Pancreas (tissue), 10 donors: ENCODE data around the gene SSTR1. TPM values are rescaled to one million over a fixed set of nuclear protein-coding genes. Genes with fewer than 3 reads are reported as not detected.

Experiments
- ATAC-seq, 4 donors: fragments of 200-7000 bp; cut with Tn5 transposase; one replicate each; pipeline versions ENCODE4 v1.8.0 to v1.9.1; 2020; ENCODE audit warnings: mild to moderate bottlenecking in 4 of 4, moderate library complexity in 4 of 4
- DNase-seq, 6 donors: peaks; one replicate each; pipeline ENCODE4 v3.0.0-alpha.2; 2020
- FAIRE-seq: peaks from 2 replicates; lab custom pipeline; 2012; peaks lifted over from hg19 to GRCh38; lab: Jason Lieb, UNC
- H3K27ac ChIP-seq, 4 donors: fragments of 200-600 bp; sonication (generic); 1 replicate in 3 of 4; 2 replicates in 1 of 4; pipeline versions ENCODE4 v1.5.0 to v1.8.0; 2020
- H3K27me3 ChIP-seq, 4 donors: fragments of 200-600 bp; one replicate each; pipeline ENCODE4 v1.8.0; 2021
- H3K36me3 ChIP-seq, 3 donors: fragments of 200-600 bp; sonication (generic) in 1 of 3; one replicate each; pipeline versions ENCODE4 v1.5.0 to v1.8.0; 2020 to 2021
- H3K4me1 ChIP-seq, 3 donors: fragments of 200-600 bp; one replicate each; pipeline ENCODE4 v1.8.0; 2021
- H3K4me3 ChIP-seq, 4 donors: fragments of 200-600 bp; sonication (generic) in 2 of 4; one replicate each; pipeline versions ENCODE4 v1.5.0 to v1.8.0; 2020 to 2021
- H3K9me3 ChIP-seq, 4 donors: fragments of 200-600 bp; one replicate each; pipeline ENCODE4 v1.8.0; 2021
- CTCF ChIP-seq, 4 donors: fragments of 200-600 bp; sonication (generic) in 3 of 4; IDR thresholded peaks; one replicate each; pipeline versions ENCODE4 v1.5.0 to v1.8.0; 2021; ENCODE audit warnings: antibody characterized with exemption in 4 of 4
- WGBS, 2 donors: extraction: QIAGEN DNeasy Blood & Tissue Kit; methylation state at CpG; one replicate each; pipeline ENCODE4 v1.1.7; 2013; 5-methylcytosine and 5-hydroxymethylcytosine counted together
- intact Hi-C, 3 donors: fragments of 100-400 bp; cut with DNase I; formaldehyde crosslinking; loops; one replicate each; pipeline versions ENCODE4 v1.11.1 to v1.14.2; 2022
- polyA plus RNA-seq, 2 donors: library from polyadenylated mRNA; stranded (reverse); fragments of 200-250 nt; gene quantifications; one replicate each; pipeline ENCODE4 v1.2.3, GENCODE V29; 2013
- total RNA-seq, 6 donors: library from RNA; stranded (reverse); fragmentation: NEBNext Ultra II Directional in 4 of 6; extraction: Animal tissue kit (Norgen Biotek cat#: 25700) in 4 of 6; gene quantifications; one replicate each; pipeline versions ENCODE4 v1.2.1 to v1.2.4, GENCODE V29; 2021 to 2023
- donor health status: healthy with polysubstance abuse.
- donor health status: DM: no; HTN: no; CAD: no; lungs with moderate emphysema.
- donor health status: DM: no; HTN: no; CAD: no.
- donor health status: control.
- donor health status: control.
- donor health status: Bipolar disorder and iron deficiency.
- donor health status: DM: yes; HTN: yes; CAD: no.
- donor health status: DM: no; HTN: no; CAD: no.
- donor health status: DM: no; HTN: no; CAD: no.
- donor health status: DM: yes; HTN: yes; CAD: no.

The SSTR1 gene
- total and polyA plus RNA-seq, 8 donors, result 0.95 to 8.1 (median 2.1) TPM

GRCh38 chr14:38253676-38254075, 46.0 kb downstream of the SSTR1 start:
- intact Hi-C loops, result no loop called here

GRCh38 chr14:38254571-38255407, 47.1 kb downstream of the SSTR1 start:
- WGBS, 2 donors, result 13 to 19% methylated on average over 44 of the region's 44 CpGs
- FAIRE-seq, result no peak
- ATAC-seq, result no peak
- Histone ChIP-seq H3K27ac (no peak overlapping the region), H3K36me3 (no peaks in the 10 kb centered on the region), H3K4me3 (peak overlapping the region in 2 of 4 donors; percentile 23 to 39), H3K4me1 (no peaks in the 10 kb centered on the region), H3K9me3 (no peaks in the 10 kb centered on the region), H3K27me3 (no peaks in the 10 kb centered on the region)
- intact Hi-C loops, result no loop called here
- no peak for TF ChIP-seq CTCF (IDR thresholded peaks at IDR 0.05)
- DNase-seq, result peak in 1 of 6 donors; percentile 52

More at GRCh38 chr14:38253676-38254075, 46.0 kb downstream of the SSTR1 start:
- Histone ChIP-seq H3K27ac (no peak overlapping the region), H3K4me1 (no peaks in the 10 kb centered on the region), H3K4me3 (no peak overlapping the region), H3K36me3 (no peaks in the 10 kb centered on the region), H3K27me3 (no peaks in the 10 kb centered on the region), H3K9me3 (no peaks in the 10 kb centered on the region)
- FAIRE-seq (no peak), ATAC-seq (no peak), DNase-seq (no peak)
- TF ChIP-seq CTCF (IDR thresholded peaks at IDR 0.05), result no peak
- 52 to 60% methylated on average over 4 of the region's 4 CpGs for WGBS, 2 donors

- WGBS, 2 donors, result 2 to 5% methylated on average over 27 to 29 of the region's 29 CpGs
- intact Hi-C loops, result no loop called here
- ATAC-seq, result peak; percentile 24 to 85 (median 60)
- no peaks in the 10 kb centered on the region for H3K4me1 ChIP-seq
- FAIRE-seq, result no peak
- H3K27me3 ChIP-seq, result no peaks in the 10 kb centered on the region
- peak in 3 of 6 donors; percentile 11 to 69 (median 63) for DNase-seq
- H3K4me3 ChIP-seq, result peak overlapping the region in 3 of 4 donors; percentile 3 to 39 (median 23)
- peak overlapping the region in 1 of 4 donors; percentile 33 for H3K27ac ChIP-seq
- no peaks in the 10 kb centered on the region for H3K9me3 ChIP-seq
- TF ChIP-seq CTCF (IDR thresholded peaks at IDR 0.05), result no peak
- no peaks in the 10 kb centered on the region for H3K36me3 ChIP-seq
Observed at GRCh38 chr14:38255408-38255672, 47.6 kb downstream of the SSTR1 start.

- no peak for TF ChIP-seq CTCF (IDR thresholded peaks at IDR 0.05)
- intact Hi-C loops, result no loop called here
- Histone ChIP-seq H3K27ac (peak within 1 kb of the TSS in 1 of 4 donors; percentile 33), H3K9me3 (no peaks in the 10 kb centered on the region), H3K4me1 (no peaks in the 10 kb centered on the region), H3K27me3 (no peaks in the 10 kb centered on the region), H3K36me3 (no peaks in the 10 kb centered on the region), H3K4me3 (peak within 1 kb of the TSS in 3 of 4 donors; percentile 3 to 39 (median 23))
- FAIRE-seq (no peak), ATAC-seq (peak; percentile 31 to 70 (median 64)), DNase-seq (peak in 3 of 6 donors; percentile 12 to 71 (median 61))
- WGBS, 2 donors, result 25 to 29% methylated on average over 68 of the region's 68 CpGs
Observed at GRCh38 chr14:38255673-38256532, 48.2 kb downstream of the SSTR1 start, which contains the start of gene CLEC14A. Gene CLEC14A (minus strand): TSS chr14:38256093. CDS start chr14:38256022, 71 bp downstream.
